Spinal cord (tissue), 10 donors: ENCODE results near the gene GAS6. TPM values are rescaled to one million over a fixed set of nuclear protein-coding genes. Genes with fewer than 3 reads are reported as not detected.

Experiments used
- DNase-seq, 6 donors: peaks; one replicate each; pipeline versions ENCODE4 v3.0.0 to v3.0.0-alpha.2; 2013 to 2015; ENCODE audit warnings: low spot score in 6 of 6, low read depth in 4 of 6
- H3K27ac ChIP-seq: one replicate; pipeline ENCODE4 v1.5.1; 2013; ENCODE audit warnings: low read depth, low read length, control low read depth
- H3K27me3 ChIP-seq: one replicate; pipeline ENCODE4 v1.6.1; 2013; ENCODE audit warnings: low read length; ENCODE audit not compliant: control insufficient read depth, insufficient read depth
- H3K36me3 ChIP-seq: one replicate; pipeline ENCODE4 v1.6.1; 2013; ENCODE audit warnings: low read length; ENCODE audit not compliant: control insufficient read depth, insufficient read depth
- H3K4me1 ChIP-seq: one replicate; pipeline ENCODE4 v1.6.1; 2013; ENCODE audit warnings: low read length; ENCODE audit not compliant: control insufficient read depth, insufficient read depth
- H3K4me3 ChIP-seq: one replicate; pipeline ENCODE4 v1.5.1; 2013; ENCODE audit warnings: low read depth, low read length, control low read depth
- H3K9me3 ChIP-seq: one replicate; pipeline ENCODE4 v1.6.1; 2013; ENCODE audit warnings: low read length; ENCODE audit not compliant: control insufficient read depth, insufficient read depth
- WGBS: methylation state at CpG from one replicate; pipeline ENCODE4 v1.1.5; 2013; ENCODE audit warnings: missing lambda C conversion rate; ENCODE audit not compliant: insufficient coverage; 5-methylcytosine and 5-hydroxymethylcytosine counted together
- polyA plus RNA-seq, 2 donors: library from polyadenylated mRNA; unstranded; fragments of 120-200 nt; gene quantifications; one replicate each; pipeline ENCODE4 v1.2.1, GENCODE V29; 2013; ENCODE audit not compliant: insufficient read length in 2 of 2
- total RNA-seq, 2 donors: library from RNA; depleted of rRNA in 1 of 2; stranded (reverse); fragments of 120-200 nt in 1 of 2; fragments of >200 nt in 1 of 2; gene quantifications; one replicate each; pipeline versions ENCODE4 v1.2.3 to v1.2.4, GENCODE V29; 2013 to 2014
- donor health status: healthy.

The GAS6 gene
- total and polyA plus RNA-seq, 4 donors = 41.4 to 81.4 (median 65.2) TPM

GRCh38 chr13:113788413-113789135, 75.3 kb downstream of the GAS6 start:
- Histone ChIP-seq H3K27ac (no peak overlapping the region), H3K27me3 (no peaks in the 10 kb centered on the region), H3K9me3 (no peaks in the 10 kb centered on the region), H3K36me3 (no peaks in the 10 kb centered on the region), H3K4me3 (no peak overlapping the region), H3K4me1 (no peaks in the 10 kb centered on the region)
- WGBS = 88% methylated on average over 29 of the region's 31 CpGs
- DNase-seq = no peak

DNA sequence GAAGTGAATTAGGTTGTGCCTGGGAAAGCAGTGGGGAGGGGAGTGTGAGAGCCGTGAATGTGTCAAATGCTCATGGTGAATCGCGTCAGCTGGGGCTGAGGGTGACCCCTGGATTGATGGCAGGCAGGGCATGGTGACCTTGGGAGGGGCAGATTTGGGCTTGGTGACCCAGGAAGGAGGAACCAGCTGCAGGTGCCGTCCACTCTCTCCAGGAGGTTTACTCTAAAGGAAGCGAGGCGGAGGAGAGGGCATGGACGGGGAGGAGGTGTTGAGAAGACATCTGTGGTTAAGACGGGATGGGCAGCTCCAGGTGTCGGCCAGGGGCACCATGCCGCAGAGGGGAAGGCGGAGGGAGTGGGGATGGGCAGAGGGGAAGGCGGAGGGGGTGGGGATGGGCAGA, 76.2 kb downstream of the GAS6 start:
- Histone ChIP-seq H3K9me3 (no peaks in the 10 kb centered on the region), H3K27me3 (no peaks in the 10 kb centered on the region), H3K4me1 (no peaks in the 10 kb centered on the region), H3K36me3 (no peaks in the 10 kb centered on the region), H3K27ac (no peak overlapping the region), H3K4me3 (no peak overlapping the region)
- WGBS = 62% methylated on average over 7 of the region's 12 CpGs
- no peak for DNase-seq

DNA sequence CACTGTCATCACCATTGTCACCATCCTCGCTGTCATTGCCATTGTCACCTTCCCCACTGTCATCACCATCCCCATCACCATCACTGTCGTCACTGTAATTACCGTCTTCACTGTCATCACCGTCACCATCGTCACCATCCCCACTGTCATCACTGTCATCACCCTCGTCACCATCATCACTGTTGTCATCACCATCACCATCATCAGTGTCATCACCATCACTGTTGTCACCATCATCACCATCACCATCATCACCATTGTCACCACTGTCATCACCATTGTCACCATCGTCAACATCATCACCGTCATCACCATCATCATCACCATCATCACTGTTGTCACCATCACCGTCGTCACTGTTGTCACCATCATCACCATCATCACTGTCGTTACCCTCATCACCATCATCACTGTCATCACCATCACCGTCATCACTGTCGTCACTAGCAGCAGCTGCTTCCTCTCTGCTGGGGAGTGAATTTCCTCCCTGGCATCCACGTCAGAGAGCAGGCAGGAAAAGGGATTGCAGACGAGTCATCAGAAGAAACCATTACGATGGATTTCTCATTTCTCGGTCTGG, 77.5 kb downstream of the GAS6 start:
- Histone ChIP-seq H3K9me3 (no peaks in the 10 kb centered on the region), H3K27ac (no peak overlapping the region), H3K4me1 (no peaks in the 10 kb centered on the region), H3K27me3 (no peaks in the 10 kb centered on the region), H3K36me3 (no peaks in the 10 kb centered on the region), H3K4me3 (no peak overlapping the region)
- 94% methylated on average over 15 of the region's 17 CpGs for WGBS
- no peak for DNase-seq

- 79% methylated on average over 17 of the region's 19 CpGs for WGBS
- Histone ChIP-seq H3K4me3 (no peak overlapping the region), H3K27ac (no peak overlapping the region), H3K4me1 (no peaks in the 10 kb centered on the region), H3K27me3 (no peaks in the 10 kb centered on the region), H3K9me3 (no peaks in the 10 kb centered on the region), H3K36me3 (no peaks in the 10 kb centered on the region)
- no peak for DNase-seq
Measured at GRCh38 chr13:113785051-113786010, 78.5 kb downstream of the GAS6 start.

GRCh38 chr13:113784645-113785024, 79.2 kb downstream of the GAS6 start:
- DNase-seq = no peak
- no peak overlapping the region for H3K4me3 ChIP-seq
- no peaks in the 10 kb centered on the region for H3K9me3 ChIP-seq
- H3K27me3 ChIP-seq = no peaks in the 10 kb centered on the region
- no peaks in the 10 kb centered on the region for H3K36me3 ChIP-seq
- WGBS = 80% methylated on average over 4 of the region's 5 CpGs
- no peak overlapping the region for H3K27ac ChIP-seq
- H3K4me1 ChIP-seq = no peaks in the 10 kb centered on the region

DNA sequence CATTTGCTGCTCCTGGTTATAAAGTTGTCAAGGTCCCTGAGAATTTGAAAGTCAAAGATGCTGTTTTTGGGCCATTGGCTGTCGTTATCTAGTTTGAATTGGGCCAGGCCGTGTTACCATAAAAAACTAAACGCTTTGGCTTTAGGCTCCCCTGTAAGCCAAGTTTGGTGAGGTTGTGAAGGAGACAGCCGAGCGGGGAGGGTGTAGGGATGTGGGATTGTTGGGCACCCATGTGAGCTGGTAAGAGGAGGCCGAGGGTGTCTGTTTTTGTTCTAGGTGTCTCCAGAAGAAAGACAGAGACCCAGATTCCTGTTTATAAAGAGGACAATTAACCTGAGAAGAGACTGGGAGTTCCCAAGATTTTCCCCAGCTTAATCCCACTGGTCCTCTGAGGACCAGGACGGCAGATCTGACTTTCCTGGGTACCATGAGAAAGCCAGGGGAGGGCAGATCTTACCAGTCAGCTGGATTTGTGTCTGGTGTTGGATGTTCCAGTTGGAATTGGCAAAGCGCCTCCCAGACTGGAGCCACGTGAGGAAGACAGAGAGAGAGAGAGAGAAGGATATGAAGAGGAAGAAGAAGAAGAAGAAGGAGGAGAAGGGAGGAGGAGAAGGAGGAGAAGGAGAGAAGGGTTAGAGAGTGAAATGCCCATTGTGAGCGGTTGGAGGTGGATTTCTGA, 79.8 kb downstream of the GAS6 start:
- no peak overlapping the region for H3K27ac ChIP-seq
- no peak for DNase-seq
- H3K9me3 ChIP-seq = no peaks in the 10 kb centered on the region
- no peaks in the 10 kb centered on the region for H3K4me1 ChIP-seq
- H3K27me3 ChIP-seq = peaks cover 4% of the 10 kb centered on the region
- no peaks in the 10 kb centered on the region for H3K36me3 ChIP-seq
- no peak overlapping the region for H3K4me3 ChIP-seq
- WGBS = 76% methylated on average over 10 of the region's 10 CpGs

DNA sequence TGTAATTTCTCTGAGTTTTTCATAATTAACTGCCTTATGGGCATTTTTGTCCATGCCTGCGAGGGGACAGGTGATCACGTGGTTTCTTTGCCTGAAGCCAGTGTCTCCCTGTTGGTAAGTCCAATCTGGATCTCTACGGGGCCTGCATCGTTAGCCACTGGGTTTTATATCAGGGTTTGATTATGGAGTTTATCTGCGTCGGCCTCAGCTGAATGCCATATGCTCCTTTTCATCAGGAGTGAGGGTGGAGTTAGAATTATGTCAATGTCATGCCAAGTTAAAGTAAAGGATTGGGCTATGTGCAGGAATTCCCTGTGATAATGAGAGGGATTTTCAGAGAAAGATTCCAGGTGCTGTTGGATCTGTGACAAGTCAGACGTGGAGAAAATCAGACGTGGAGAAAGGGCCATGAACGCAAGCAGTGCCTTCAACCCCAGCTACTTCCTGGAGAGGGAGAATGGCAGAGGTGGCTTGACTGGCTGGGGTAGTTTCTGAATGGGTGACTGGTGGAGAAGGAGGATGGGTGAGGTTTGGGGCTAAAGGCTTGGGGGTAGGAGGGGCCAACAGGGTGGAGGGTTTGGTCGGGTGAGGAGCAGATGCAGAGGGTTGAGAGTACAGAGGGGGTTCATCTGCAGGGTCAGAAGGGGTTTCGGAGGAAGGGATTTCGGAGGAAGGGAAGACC, 80.5 kb downstream of the GAS6 start:
- Histone ChIP-seq H3K4me3 (no peak overlapping the region), H3K9me3 (no peaks in the 10 kb centered on the region), H3K27me3 (peaks cover 4% of the 10 kb centered on the region), H3K4me1 (no peaks in the 10 kb centered on the region), H3K27ac (no peak overlapping the region), H3K36me3 (no peaks in the 10 kb centered on the region)
- DNase-seq = no peak
- 75% methylated on average over 12 of the region's 12 CpGs for WGBS

GRCh38 chr13:113782472-113782871, 81.4 kb downstream of the GAS6 start:
- no peak for DNase-seq
- H3K4me3 ChIP-seq = no peak overlapping the region
- peaks cover 11% of the 10 kb centered on the region for H3K27me3 ChIP-seq
- no peaks in the 10 kb centered on the region for H3K36me3 ChIP-seq
- no peaks in the 10 kb centered on the region for H3K4me1 ChIP-seq
- no peak overlapping the region for H3K27ac ChIP-seq
- H3K9me3 ChIP-seq = no peaks in the 10 kb centered on the region
- WGBS = 73% methylated on average over 10 of the region's 14 CpGs

DNA sequence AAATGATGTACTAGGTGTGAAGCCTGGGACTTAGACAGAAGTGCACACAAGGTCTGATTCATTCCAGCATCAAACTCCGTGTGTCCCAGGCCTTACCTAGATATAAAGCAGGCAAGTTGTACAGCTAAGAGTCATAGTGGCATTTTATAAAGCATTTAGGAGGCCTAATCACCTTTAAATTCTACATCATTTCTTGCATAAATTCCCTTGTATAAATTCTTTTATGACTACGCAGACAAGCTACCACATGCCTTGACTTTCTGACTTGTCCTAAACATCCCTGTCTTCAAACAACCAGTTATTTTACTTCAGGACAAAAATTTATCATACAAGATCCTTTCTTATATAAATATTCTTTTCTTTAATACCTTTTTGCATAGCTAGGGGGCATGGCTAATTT, 82.3 kb downstream of the GAS6 start:
- H3K9me3 ChIP-seq = no peaks in the 10 kb centered on the region
- peaks cover 14% of the 10 kb centered on the region for H3K27me3 ChIP-seq
- no peaks in the 10 kb centered on the region for H3K4me1 ChIP-seq
- H3K36me3 ChIP-seq = no peaks in the 10 kb centered on the region
- DNase-seq = no peak
- no peak overlapping the region for H3K27ac ChIP-seq
- 75% methylated on average over 2 of the region's 2 CpGs for WGBS
- no peak overlapping the region for H3K4me3 ChIP-seq
